ENCODE results near the gene CRIM1. TPM values are rescaled to one million over a fixed set of nuclear protein-coding genes. Genes with fewer than 3 reads are reported as not detected.

CRIM1 gene
- total and polyA plus RNA-seq, 2 donors (not counting 1 experiment from before 2014, with no cell fraction given) = 364 to 661 TPM

- H3K36me3 ChIP-seq (ENCODE audit: control insufficient read depth, insufficient read depth, low read length) = peaks cover 11% of the 10 kb centered on the region
- H2AFZ ChIP-seq (ENCODE audit: low read length) = no peak overlapping the region
- H3K9ac ChIP-seq (ENCODE audit: insufficient read depth, low read length) = no peak overlapping the region
- H3K27me3 ChIP-seq (ENCODE audit: control insufficient read depth, insufficient read depth, low read length) = no peaks in the 10 kb centered on the region
- H3K27ac ChIP-seq (ENCODE audit: insufficient read depth, low read length) = peak overlapping the region; percentile 70
- DNase-seq (ENCODE audit: low read depth in 2 of 2) = peak; percentile 65 to 83
- TF ChIP-seq EZH2 (IDR thresholded peaks at IDR 0.05; ENCODE audit: low read length, missing control alignments) (no peak), CTCF (conservative IDR thresholded peaks at IDR 0.05 in 1 of 2, IDR thresholded peaks at IDR 0.05 in 1 of 2; ENCODE audit: low read depth in 1 of 2, low read length in 2 of 2) (no peak)
- H3K4me3 ChIP-seq (replicated peaks in 1 of 4; ENCODE audit: control extremely low read depth in 1 of 4, insufficient read depth in 1 of 4, low read depth in 3 of 4, low read length in 4 of 4) = no peak overlapping the region
- H3K4me1 ChIP-seq (ENCODE audit: control insufficient read depth, extremely low read depth, insufficient read depth, low read length) = peaks cover 56% of the 10 kb centered on the region
- H4K20me1 ChIP-seq (ENCODE audit: control insufficient read depth, extremely low read depth, insufficient read depth, low read length) = no peaks in the 10 kb centered on the region
- H3K79me2 ChIP-seq (ENCODE audit: control insufficient read depth, insufficient read depth, low read length) = peaks cover 52% of the 10 kb centered on the region
- peak overlapping the region; percentile 33 for H3K4me2 ChIP-seq (ENCODE audit: extremely low read depth, insufficient read depth, low read length)
- no peaks in the 10 kb centered on the region for H3K9me3 ChIP-seq (ENCODE audit: control insufficient read depth, insufficient read depth, low read depth, low read length)
These were observed 133.7 kb downstream of the CRIM1 start for GRCh38 chr2:36489281-36489680.

GRCh38 chr2:36490749-36491148, 135.2 kb downstream of the CRIM1 start:
- H2AFZ ChIP-seq (ENCODE audit: low read length) = no peak overlapping the region

GRCh38 chr2:36492216-36492945, 136.8 kb downstream of the CRIM1 start:
- H3K9ac ChIP-seq (ENCODE audit: insufficient read depth, low read length) = no peak overlapping the region
- no peak overlapping the region for H3K27ac ChIP-seq (ENCODE audit: insufficient read depth, low read length)
- peaks cover 73% of the 10 kb centered on the region for H3K79me2 ChIP-seq (ENCODE audit: control insufficient read depth, insufficient read depth, low read length)
- H3K36me3 ChIP-seq (ENCODE audit: control insufficient read depth, insufficient read depth, low read length) = peaks cover 12% of the 10 kb centered on the region
- DNase-seq (ENCODE audit: low read depth in 2 of 2) = peak in 1 of 2 donors; percentile 93
- H4K20me1 ChIP-seq (ENCODE audit: control insufficient read depth, extremely low read depth, insufficient read depth, low read length) = no peaks in the 10 kb centered on the region
- no peaks in the 10 kb centered on the region for H3K27me3 ChIP-seq (ENCODE audit: control insufficient read depth, insufficient read depth, low read length)
- TF ChIP-seq EZH2 (IDR thresholded peaks at IDR 0.05; ENCODE audit: low read length, missing control alignments) = no peak
- TF ChIP-seq CTCF (conservative IDR thresholded peaks at IDR 0.05 in 1 of 2, IDR thresholded peaks at IDR 0.05 in 1 of 2; ENCODE audit: low read depth in 1 of 2, low read length in 2 of 2) = no peak
- no peak overlapping the region for H2AFZ ChIP-seq (ENCODE audit: low read length)
- no peaks in the 10 kb centered on the region for H3K9me3 ChIP-seq (ENCODE audit: control insufficient read depth, insufficient read depth, low read depth, low read length)
- no peak overlapping the region for H3K4me2 ChIP-seq (ENCODE audit: extremely low read depth, insufficient read depth, low read length)
- H3K4me3 ChIP-seq (replicated peaks in 1 of 4; ENCODE audit: control extremely low read depth in 1 of 4, insufficient read depth in 1 of 4, low read depth in 3 of 4, low read length in 4 of 4) = no peak overlapping the region
- peaks cover 34% of the 10 kb centered on the region for H3K4me1 ChIP-seq (ENCODE audit: control insufficient read depth, extremely low read depth, insufficient read depth, low read length)

More at GRCh38 chr2:36490749-36491148, 135.2 kb downstream of the CRIM1 start:
- Histone ChIP-seq H3K79me2 (ENCODE audit: control insufficient read depth, insufficient read depth, low read length) (peaks cover 60% of the 10 kb centered on the region), H3K4me1 (ENCODE audit: control insufficient read depth, extremely low read depth, insufficient read depth, low read length) (peaks cover 44% of the 10 kb centered on the region), H3K4me2 (ENCODE audit: extremely low read depth, insufficient read depth, low read length) (no peak overlapping the region), H3K9ac (ENCODE audit: insufficient read depth, low read length) (no peak overlapping the region), H3K27ac (ENCODE audit: insufficient read depth, low read length) (peak overlapping the region; percentile 70), H3K27me3 (ENCODE audit: control insufficient read depth, insufficient read depth, low read length) (no peaks in the 10 kb centered on the region), H3K36me3 (ENCODE audit: control insufficient read depth, insufficient read depth, low read length) (peaks cover 11% of the 10 kb centered on the region), H3K9me3 (ENCODE audit: control insufficient read depth, insufficient read depth, low read depth, low read length) (no peaks in the 10 kb centered on the region), H4K20me1 (ENCODE audit: control insufficient read depth, extremely low read depth, insufficient read depth, low read length) (no peaks in the 10 kb centered on the region), H3K4me3 (replicated peaks in 1 of 4; ENCODE audit: control extremely low read depth in 1 of 4, insufficient read depth in 1 of 4, low read depth in 3 of 4, low read length in 4 of 4) (no peak overlapping the region)
- TF ChIP-seq EZH2 (IDR thresholded peaks at IDR 0.05; ENCODE audit: low read length, missing control alignments) = no peak
- TF ChIP-seq CTCF (conservative IDR thresholded peaks at IDR 0.05 in 1 of 2, IDR thresholded peaks at IDR 0.05 in 1 of 2; ENCODE audit: low read depth in 1 of 2, low read length in 2 of 2) = no peak
- DNase-seq (ENCODE audit: low read depth in 2 of 2) = no peak

All from fibroblast of lung (primary cell).